Measurements from ENCODE around the gene HNRNPH1. TPM values are rescaled to one million over a fixed set of nuclear protein-coding genes. Genes with fewer than 3 reads are reported as not detected.
"Not testable (repeated sequence)": the region's sequence is repeated elsewhere in the genome, so short reads cannot be mapped to it uniquely, and the experiment has no call there.

Gene HNRNPH1
- total and polyA plus RNA-seq, 2 of the 8 experiments (the other 6 are each of a cell fraction or from before 2014, with no cell fraction given), result 170 to 735 TPM

DNA sequence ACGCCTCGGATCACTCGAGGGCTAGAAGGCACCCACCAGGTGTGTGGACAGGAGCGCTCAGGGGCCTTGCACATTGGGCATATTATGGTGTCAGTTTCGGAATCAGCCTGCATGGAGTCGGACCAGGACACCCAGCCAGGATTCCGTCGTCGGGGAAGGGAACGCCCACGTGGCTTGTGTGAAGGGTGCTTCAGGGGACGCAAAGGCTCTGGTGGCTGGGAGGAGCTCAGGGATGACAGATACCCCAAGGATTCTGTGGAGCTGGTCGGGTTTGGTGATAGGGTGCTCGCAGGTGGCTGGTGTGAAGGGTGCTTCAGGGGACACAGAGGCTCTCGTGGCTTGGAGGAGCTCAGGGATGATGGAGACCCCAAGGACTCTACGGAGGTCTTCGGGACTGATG, 19.2 kb upstream of the HNRNPH1 start:
- not testable (repeated sequence) for H3K79me1 ChIP-seq (ENCODE audit: low read depth, low read length); H3K27me3 ChIP-seq (replicated peaks in 1 of 4; ENCODE audit: control insufficient read depth in 3 of 4, extremely low read depth in 1 of 4, insufficient read depth in 3 of 4, low read length in 3 of 4); H3K4me1 ChIP-seq (replicated peaks in 1 of 4; ENCODE audit: control insufficient read depth in 3 of 4, insufficient read depth in 4 of 4, low read length in 3 of 4); H2BK12ac ChIP-seq (ENCODE audit: low read depth, low read length); H4K8ac ChIP-seq (ENCODE audit: extremely low read depth, insufficient read depth, low read length); H3K79me2 ChIP-seq (ENCODE audit: control insufficient read depth in 1 of 2, insufficient read depth in 2 of 2, low read length in 2 of 2); H3K56ac ChIP-seq (replicated peaks; ENCODE audit: insufficient read length, low read depth, low read length); H3K36me3 ChIP-seq (ENCODE audit: control insufficient read depth in 2 of 4, insufficient read depth in 4 of 4, low read length in 3 of 4); H2BK120ac ChIP-seq (replicated peaks; ENCODE audit: low read depth, low read length); H2BK5ac ChIP-seq (ENCODE audit: low read depth, low read length); H4K91ac ChIP-seq (replicated peaks; ENCODE audit: insufficient read length, low read length); H2BK20ac ChIP-seq (ENCODE audit: low read length); H3K9me3 ChIP-seq (ENCODE audit: insufficient read depth in 2 of 2, low read depth in 1 of 2, low read length in 1 of 2); DNase-seq (ENCODE audit: low read depth in 1 of 2, low spot score in 2 of 2); H2AK5ac ChIP-seq (ENCODE audit: low read depth, low read length); FAIRE-seq; H3K23me2 ChIP-seq (ENCODE audit: low read depth, low read length); H4K20me1 ChIP-seq (replicated peaks in 1 of 2; ENCODE audit: control insufficient read depth in 1 of 2, insufficient read depth in 2 of 2, low read length in 2 of 2); H3K27ac ChIP-seq (ENCODE audit: low read depth, low read length); H3K4ac ChIP-seq (replicated peaks; ENCODE audit: insufficient read length, low read depth, low read length); H3K9ac ChIP-seq (replicated peaks in 1 of 4; ENCODE audit: extremely low read depth in 1 of 4, low read depth in 3 of 4, low read length in 3 of 4); H2AFZ ChIP-seq (ENCODE audit: low read length); H3K4me3 ChIP-seq (ENCODE audit: extremely low read depth in 1 of 4, insufficient read depth in 2 of 4, low read depth in 3 of 4, low read length in 4 of 4); H3K23ac ChIP-seq (ENCODE audit: insufficient read length); H2BK15ac ChIP-seq (ENCODE audit: low read length); H3K4me2 ChIP-seq (ENCODE audit: insufficient read depth in 1 of 2, low read depth in 2 of 2, low read length in 2 of 2); H4K5ac ChIP-seq (ENCODE audit: insufficient read length, low read depth, low read length); H3K18ac ChIP-seq (ENCODE audit: extremely low read depth, low read length); H3K14ac ChIP-seq (ENCODE audit: insufficient read length)
- WGBS, 2 experiments (ENCODE audit: extremely low coverage in 1 of 2, insufficient coverage in 1 of 2, insufficient read length in 1 of 2, insufficient replicate concordance in 2 of 2, low coverage in 1 of 2, low lambda C conversion rate in 2 of 2, missing lambda C conversion rate in 1 of 2), result 85% methylated on average over 13 of the region's 17 CpGs; no CpG with 5 or more reads in 1 of the 2 experiments
- POLR2A ChIA-PET (ENCODE audit: partially characterized antibody), result interaction anchor here (0.7 kb wide), 1 partner anchor 19 kb away, joined by 4 read pairs; the partner anchor contains the start of gene HNRNPH1
- CTCF ChIA-PET (ENCODE audit: partially characterized antibody), result interaction anchor here (1.9 kb wide), 1 partner anchor 27 kb away, joined by 5 read pairs; no protein-coding TSS in a partner anchor

DNA sequence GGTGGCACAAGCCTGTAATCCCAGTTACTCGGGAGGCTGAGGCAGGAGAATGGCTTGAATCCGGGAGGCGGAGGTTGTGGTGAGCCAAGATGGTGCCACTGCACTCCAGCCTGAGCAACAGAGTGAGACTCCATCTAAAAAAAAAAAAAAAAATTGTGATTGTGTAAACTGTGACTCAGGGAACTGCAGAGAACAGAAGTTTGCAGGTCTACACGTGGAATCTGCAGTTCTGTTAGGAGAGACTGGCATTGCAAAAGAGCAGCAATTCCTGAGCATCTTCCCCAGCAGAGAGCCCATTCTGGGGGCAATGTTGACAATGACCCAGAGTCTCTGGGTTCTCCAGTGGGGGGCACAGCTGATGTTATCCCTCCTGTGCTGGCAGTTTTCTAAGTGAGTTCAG, 18.3 kb upstream of the HNRNPH1 start:
- H3K4me2 ChIP-seq (ENCODE audit: insufficient read depth in 1 of 2, low read depth in 2 of 2, low read length in 2 of 2); H2BK15ac ChIP-seq (ENCODE audit: low read length); H2AFZ ChIP-seq (ENCODE audit: low read length); FAIRE-seq; H4K91ac ChIP-seq (replicated peaks; ENCODE audit: insufficient read length, low read length); H3K27ac ChIP-seq (ENCODE audit: low read depth, low read length); H2BK5ac ChIP-seq (ENCODE audit: low read depth, low read length); H3K79me1 ChIP-seq (ENCODE audit: low read depth, low read length); H2BK20ac ChIP-seq (ENCODE audit: low read length); POLR2A ChIA-PET (ENCODE audit: partially characterized antibody); H3K56ac ChIP-seq (replicated peaks; ENCODE audit: insufficient read length, low read depth, low read length); H4K8ac ChIP-seq (ENCODE audit: extremely low read depth, insufficient read depth, low read length); H2BK12ac ChIP-seq (ENCODE audit: low read depth, low read length); H3K36me3 ChIP-seq (ENCODE audit: control insufficient read depth in 2 of 4, insufficient read depth in 4 of 4, low read length in 3 of 4); H4K5ac ChIP-seq (ENCODE audit: insufficient read length, low read depth, low read length); H3K4me3 ChIP-seq (ENCODE audit: extremely low read depth in 1 of 4, insufficient read depth in 2 of 4, low read depth in 3 of 4, low read length in 4 of 4); H3K18ac ChIP-seq (ENCODE audit: extremely low read depth, low read length); CTCF ChIA-PET (ENCODE audit: partially characterized antibody); H3K14ac ChIP-seq (ENCODE audit: insufficient read length); H3K79me2 ChIP-seq (ENCODE audit: control insufficient read depth in 1 of 2, insufficient read depth in 2 of 2, low read length in 2 of 2); H3K23me2 ChIP-seq (ENCODE audit: low read depth, low read length); H2BK120ac ChIP-seq (replicated peaks; ENCODE audit: low read depth, low read length); H3K23ac ChIP-seq (ENCODE audit: insufficient read length); H3K4me1 ChIP-seq (replicated peaks in 1 of 4; ENCODE audit: control insufficient read depth in 3 of 4, insufficient read depth in 4 of 4, low read length in 3 of 4); H3K27me3 ChIP-seq (replicated peaks in 1 of 4; ENCODE audit: control insufficient read depth in 3 of 4, extremely low read depth in 1 of 4, insufficient read depth in 3 of 4, low read length in 3 of 4); H3K9me3 ChIP-seq (ENCODE audit: insufficient read depth in 2 of 2, low read depth in 1 of 2, low read length in 1 of 2); H2AK5ac ChIP-seq (ENCODE audit: low read depth, low read length); DNase-seq (ENCODE audit: low read depth in 1 of 2, low spot score in 2 of 2); H3K4ac ChIP-seq (replicated peaks; ENCODE audit: insufficient read length, low read depth, low read length); H3K9ac ChIP-seq (replicated peaks in 1 of 4; ENCODE audit: extremely low read depth in 1 of 4, low read depth in 3 of 4, low read length in 3 of 4); H4K20me1 ChIP-seq (replicated peaks in 1 of 2; ENCODE audit: control insufficient read depth in 1 of 2, insufficient read depth in 2 of 2, low read length in 2 of 2): not testable (repeated sequence)
- no CpG with 5 or more reads among the region's 4 CpGs for WGBS, 2 experiments (ENCODE audit: extremely low coverage in 1 of 2, insufficient coverage in 1 of 2, insufficient read length in 1 of 2, insufficient replicate concordance in 2 of 2, low coverage in 1 of 2, low lambda C conversion rate in 2 of 2, missing lambda C conversion rate in 1 of 2)

All from H1 (cell line).